GM20431 (cell line): ENCODE measurements around the gene CCNY.

ENCODE experiments used
- in situ Hi-C: fragments of 300-500 bp; cut with MseI, MboI; formaldehyde crosslinking; loops from one replicate; pipeline ENCODE4 v1.15.0; 2020; ENCODE audit warnings: low sequenced_read_pairs; ENCODE audit not compliant: unreplicated experiment

CCNY gene

DNA sequence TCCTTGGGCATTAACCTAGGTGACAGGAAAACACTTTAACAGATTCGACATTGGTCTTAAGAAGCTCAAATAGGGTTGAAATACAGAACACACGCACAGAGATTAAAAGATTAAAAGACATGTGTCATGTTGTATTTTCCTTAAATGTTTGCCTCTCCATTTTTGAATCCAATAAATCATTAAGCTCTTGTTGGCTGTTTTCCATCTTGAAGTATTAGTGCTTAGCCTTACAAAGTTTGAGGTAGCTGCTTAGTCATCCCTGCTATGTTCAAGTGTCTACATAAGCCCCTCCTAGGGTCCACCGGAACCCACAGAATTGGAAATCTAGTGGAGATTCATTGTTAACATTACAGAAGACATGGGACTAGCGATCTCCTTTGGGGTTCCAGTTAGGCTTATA, 256.1 kb downstream of the CCNY start:
- in situ Hi-C loops = no loop called here

DNA sequence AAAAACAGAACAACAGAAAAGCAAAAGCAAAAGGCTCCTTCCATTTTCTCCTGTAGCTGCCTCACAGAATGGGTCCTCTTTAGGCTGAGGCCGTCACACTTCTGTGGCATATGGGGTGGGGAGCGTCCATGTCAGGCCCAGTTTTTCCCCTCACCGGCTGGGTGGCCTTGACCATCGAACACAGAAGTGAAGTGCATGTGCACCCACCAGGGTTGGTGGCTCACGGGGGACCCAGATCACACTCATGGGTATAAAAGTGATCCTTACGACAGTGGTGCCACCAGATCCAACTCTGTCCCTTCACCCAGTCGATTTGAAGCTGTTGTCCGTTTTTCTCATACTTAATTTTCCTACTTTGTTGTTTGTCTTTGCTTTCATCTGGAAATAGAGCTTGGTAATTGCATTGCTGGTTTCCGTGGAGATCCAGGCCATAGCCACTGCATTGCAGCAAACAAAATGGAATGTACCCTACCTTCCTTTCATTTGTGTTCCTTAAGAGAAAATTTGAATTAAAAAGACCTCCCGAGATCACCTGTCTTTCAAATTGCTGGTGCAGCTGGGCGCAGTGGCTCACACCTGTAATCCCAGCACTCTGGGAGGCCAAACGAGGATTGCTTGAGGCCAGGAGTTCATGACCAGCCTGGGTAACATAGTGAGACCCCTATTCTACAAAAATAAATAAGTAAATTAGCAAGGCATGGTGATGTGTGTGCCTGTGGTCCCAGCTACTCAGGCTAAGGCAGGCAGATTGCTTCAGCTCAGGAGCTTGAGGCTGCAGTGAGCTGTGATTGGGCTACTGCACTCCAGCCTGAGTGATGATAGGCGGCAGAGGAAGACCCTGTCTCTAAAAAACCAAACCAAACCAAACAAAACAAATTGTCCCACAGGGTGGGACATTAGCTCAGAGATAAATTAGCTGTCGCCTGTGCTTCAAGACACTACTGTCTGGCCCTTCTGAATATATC, 258.1 kb downstream of the CCNY start:
- in situ Hi-C loops = no loop called here

DNA sequence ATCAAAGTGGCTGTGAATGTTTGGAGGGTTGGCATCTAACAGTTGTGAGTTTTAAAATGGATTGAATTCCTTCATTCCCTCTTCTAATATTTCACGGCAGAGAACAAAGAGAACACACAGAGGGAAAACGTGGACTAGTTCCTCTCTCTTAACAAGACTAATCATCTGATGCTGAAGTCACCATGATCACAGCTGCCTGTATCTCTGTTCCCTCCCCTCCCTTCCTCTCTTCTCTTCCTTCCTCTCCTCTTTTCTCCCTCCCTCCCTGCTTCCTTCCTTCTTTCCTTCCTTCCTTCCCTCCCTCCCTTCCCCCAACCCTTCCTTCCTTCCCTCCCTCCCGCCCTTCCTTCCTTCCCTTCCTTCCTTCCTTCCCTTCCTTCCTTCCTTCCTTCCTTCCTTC, 258.8 kb downstream of the CCNY start:
- in situ Hi-C loops = no loop called here

DNA sequence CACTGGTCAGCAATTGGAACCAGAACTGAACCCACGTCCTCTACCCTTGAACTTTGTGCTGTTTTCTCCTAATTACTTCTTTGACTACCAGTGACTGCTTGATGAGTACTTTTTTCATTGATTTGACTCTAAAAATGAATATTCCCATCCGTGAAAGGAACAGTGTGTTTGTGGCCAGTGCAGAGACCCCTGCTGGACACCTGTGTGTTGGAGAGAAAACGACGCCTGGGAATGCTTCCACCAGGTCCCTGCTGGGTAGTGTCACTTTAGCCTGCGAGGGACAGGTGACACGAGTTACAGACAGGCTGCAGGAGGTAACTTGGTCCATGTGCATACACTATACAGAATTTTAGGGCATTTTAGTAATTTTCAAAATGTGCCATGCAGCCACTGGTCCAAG, 262.1 kb downstream of the CCNY start:
- in situ Hi-C loops = no loop called here

DNA sequence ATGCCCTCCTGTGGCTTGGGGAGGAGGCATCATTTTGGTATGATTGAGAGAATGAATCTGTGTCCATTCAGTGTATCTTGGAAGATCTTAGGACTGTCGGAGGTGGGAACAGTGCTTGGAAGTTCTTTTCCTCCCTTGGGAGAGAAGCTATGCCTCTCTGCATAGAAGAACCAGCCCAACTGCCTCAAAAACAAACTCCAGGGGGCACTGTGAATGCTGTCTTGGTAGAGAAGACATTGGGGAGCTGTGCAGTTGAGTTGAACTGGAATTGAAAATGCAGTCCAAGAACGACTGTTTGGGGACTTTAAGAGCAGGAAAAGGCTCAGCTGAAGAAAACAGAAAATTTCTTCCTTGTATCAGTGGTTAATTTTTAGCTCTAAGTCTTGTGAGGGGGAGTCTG, 263.9 kb downstream of the CCNY start:
- in situ Hi-C loops = no loop called here

DNA sequence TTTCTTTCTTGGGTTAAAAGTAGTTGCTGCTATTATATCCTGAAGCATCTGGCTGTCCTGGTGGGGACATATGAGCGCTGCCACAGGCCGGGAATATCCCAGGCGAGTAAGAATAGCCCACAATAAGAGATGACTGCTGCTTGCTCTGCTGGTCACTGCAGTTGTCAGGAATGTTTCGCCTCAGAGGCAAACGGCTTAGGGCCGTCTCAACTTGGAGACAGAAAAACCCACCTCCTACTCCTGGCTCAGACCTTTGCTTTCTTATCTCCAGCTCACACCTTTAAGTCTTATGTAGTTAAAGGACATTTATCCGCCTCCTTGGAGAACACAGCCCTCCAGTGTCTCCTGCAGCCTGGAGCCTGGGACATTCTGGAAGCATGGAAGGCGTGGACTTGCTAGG, 268.9 kb downstream of the CCNY start, which contains the start of gene GJD4:
Gene GJD4, plus strand, starts transcription at position 151 of the 400 bp plus-strand sequence. Its CDS starts 227 bp downstream, at position 378.
- in situ Hi-C loops = no loop called here

DNA sequence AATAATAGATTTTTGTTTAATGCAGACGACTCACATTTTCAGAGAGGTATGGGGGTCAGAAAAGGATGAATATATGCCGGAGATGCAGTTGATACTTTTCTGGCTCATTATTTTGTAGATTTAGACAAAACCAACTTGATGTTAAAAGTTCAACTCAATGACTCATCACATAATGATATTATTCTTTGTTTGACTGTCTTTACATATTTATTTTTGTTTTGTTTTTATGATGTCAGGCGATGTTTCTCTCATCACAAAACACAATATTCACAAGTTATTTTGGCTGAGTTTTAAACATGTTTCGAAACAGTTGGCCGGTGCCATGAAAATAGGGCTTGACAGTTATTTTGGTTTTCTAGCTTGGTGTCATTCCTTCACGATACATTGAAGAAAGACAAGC, 270.1 kb downstream of the CCNY start:
- in situ Hi-C loops = no loop called here

DNA sequence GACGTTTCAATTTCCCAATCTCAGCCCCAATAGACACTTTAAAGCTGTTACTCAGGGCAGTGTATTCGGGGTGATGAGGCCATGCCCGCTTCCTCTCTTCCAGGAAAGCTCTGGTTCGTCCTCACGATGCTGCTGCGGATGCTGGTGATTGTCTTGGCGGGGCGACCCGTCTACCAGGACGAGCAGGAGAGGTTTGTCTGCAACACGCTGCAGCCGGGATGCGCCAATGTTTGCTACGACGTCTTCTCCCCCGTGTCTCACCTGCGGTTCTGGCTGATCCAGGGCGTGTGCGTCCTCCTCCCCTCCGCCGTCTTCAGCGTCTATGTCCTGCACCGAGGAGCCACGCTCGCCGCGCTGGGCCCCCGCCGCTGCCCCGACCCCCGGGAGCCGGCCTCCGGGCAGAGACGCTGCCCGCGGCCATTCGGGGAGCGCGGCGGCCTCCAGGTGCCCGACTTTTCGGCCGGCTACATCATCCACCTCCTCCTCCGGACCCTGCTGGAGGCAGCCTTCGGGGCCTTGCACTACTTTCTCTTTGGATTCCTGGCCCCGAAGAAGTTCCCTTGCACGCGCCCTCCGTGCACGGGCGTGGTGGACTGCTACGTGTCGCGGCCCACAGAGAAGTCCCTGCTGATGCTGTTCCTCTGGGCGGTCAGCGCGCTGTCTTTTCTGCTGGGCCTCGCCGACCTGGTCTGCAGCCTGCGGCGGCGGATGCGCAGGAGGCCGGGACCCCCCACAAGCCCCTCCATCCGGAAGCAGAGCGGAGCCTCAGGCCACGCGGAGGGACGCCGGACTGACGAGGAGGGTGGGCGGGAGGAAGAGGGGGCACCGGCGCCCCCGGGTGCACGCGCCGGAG, 271.4 kb downstream of the CCNY start:
- in situ Hi-C loops = no loop called here

DNA sequence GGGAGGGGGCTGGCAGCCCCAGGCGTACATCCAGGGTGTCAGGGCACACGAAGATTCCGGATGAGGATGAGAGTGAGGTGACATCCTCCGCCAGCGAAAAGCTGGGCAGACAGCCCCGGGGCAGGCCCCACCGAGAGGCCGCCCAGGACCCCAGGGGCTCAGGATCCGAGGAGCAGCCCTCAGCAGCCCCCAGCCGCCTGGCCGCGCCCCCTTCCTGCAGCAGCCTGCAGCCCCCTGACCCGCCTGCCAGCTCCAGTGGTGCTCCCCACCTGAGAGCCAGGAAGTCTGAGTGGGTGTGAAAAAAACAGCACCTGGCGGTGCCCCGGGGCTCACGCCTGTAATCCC, 272.0 kb downstream of the CCNY start:
- in situ Hi-C loops = no loop called here

DNA sequence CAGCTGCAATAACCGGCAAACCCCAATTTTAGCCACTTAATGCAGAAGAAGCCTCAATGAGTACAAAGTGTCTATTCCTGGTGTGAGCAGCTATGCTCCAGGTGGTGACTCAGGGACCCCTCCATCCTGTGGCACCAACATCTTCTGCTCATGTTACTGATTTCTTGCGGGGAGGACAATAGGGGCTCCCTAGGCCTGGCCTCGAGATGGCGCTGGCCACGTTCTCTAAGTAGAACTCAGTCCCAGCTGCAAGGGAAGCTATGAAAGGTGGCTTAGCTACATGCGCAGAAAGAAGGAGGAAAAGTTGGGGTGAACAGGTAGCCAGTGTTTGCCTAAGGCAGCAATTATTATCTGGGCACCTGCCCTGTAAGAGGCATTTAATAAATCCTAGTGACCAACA, 275.4 kb downstream of the CCNY start:
- in situ Hi-C loops = no loop called here

DNA sequence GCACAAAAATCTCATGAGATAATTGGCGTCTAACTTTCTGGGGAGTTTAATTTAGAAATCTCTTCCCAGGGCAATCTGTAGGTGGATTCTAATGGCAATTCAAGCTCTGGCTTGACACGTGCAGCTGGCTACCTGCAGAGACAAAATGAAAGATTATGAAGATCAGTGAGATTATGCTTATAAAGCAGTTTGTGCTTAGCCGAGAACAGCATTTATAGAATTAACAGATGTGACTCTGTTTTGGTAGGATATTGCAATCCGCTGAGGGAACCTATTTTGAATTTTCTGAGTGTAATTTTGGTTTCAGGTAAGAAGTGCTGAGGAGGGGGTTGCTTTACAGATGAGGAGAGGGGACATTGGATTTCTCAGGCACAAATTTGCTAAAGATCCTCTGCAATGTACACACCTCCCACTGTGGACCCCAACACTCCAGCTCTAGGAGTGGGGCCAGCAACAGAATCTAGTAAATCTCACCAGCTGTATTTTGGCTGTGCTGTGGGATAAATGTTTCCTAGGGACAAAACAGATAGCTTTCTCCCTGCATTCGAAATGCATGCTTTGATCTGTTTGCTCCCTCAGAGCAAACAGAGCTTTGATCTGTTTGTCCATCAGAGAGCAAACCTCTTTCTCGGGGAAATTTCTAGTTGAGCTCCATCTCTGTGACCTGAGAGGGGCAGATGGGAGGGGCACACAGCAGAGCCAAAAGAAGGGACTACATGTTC, 276.2 kb downstream of the CCNY start:
- in situ Hi-C loops = no loop called here

DNA sequence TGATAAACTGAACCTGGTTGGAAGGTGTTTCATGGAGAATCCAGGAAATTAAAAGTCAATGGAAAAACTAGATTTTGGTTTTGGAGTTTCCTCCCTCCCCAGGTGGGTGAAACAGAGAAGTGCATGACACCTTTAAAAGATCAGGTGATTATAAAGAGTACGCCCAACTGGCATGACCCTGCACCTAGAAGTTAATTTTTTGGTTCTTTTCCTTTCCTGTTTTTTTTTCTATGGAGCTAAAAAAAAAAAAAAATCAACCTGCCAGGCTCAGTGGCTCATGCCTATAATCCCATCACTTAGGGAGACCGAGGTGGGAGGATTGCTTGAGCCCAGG, 276.8 kb downstream of the CCNY start:
- in situ Hi-C loops = no loop called here

DNA sequence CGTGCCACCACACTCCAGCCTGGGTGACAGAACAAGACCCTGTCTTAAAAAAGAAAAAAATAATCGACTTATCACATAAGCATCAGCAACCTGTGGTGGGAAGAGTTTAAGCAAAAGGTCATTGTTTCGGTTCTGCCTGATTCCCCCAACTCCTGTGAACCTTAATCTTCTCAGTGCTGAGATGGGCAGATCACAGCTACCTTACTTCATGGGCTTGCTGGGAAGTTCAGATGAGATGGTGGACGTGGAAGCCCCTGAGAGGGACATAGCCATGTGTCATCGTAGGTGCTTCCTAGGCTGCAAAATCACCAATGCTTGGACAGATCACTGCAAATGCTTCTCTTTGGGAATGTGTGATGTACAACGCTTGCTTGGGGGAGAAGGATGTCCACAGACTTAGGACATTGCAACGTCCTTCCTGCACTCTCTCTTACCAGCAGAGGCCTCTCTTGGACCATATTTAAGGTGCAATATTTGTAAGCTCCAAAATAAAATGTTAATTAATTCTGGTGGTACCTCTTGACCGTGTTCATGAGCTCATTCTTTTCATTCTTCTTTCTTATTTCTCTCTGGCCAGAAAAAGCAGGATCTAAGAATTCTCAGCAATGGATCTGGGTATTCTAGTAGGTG, 277.4 kb downstream of the CCNY start:
- in situ Hi-C loops = no loop called here

DNA sequence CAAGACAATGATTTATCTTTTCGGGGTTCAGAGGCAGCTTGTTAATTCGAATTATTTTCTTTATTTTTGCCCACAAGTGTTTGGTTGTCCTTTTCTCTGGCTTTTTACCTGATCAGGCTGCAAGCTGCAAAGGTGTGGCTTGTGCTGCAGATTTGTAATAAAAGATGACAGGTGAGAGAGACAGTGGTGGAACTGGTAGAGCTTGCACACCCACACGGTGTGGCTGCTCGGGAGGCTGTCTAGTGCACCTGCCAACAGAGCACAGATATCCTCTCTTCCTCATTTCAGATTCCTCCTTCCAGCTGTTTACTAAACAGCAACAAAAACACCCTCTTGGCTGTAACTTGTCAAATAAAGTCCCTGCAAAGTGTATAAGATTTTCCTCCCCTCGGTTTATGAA, 278.0 kb downstream of the CCNY start:
- in situ Hi-C loops = no loop called here
